Heart left ventricle (tissue), 16 donors: ENCODE results near the gene VEGFB. TPM values are rescaled to one million over a fixed set of nuclear protein-coding genes. Genes with fewer than 3 reads are reported as not detected.

ENCODE experiments used
- ATAC-seq, 4 donors: fragments of 200-7000 bp; cut with Tn5 transposase; one replicate each; pipeline ENCODE4 v1.9.1; 2020 to 2022; ENCODE audit warnings: moderate library complexity in 4 of 4, mild to moderate bottlenecking in 3 of 4, moderate number of reproducible peaks in 1 of 4
- DNase-seq, 5 donors: peaks; one replicate each; pipeline ENCODE4 v3.0.0-alpha.2; 2020
- H3K27ac ChIP-seq, 12 donors: fragments of 200-600 bp; sonication (generic) in 4 of 12; one replicate each; pipeline versions ENCODE4 v1.5.0 to v1.8.0; 2016 to 2022; ENCODE audit warnings: mild to moderate bottlenecking in 2 of 12
- H3K27me3 ChIP-seq, 9 donors: fragments of 200-600 bp; sonication (generic) in 2 of 9; one replicate each; pipeline versions ENCODE4 v1.5.1 to v1.8.0; 2016 to 2022; ENCODE audit warnings: mild to moderate bottlenecking in 3 of 9
- H3K36me3 ChIP-seq, 9 donors: fragments of 200-600 bp; sonication (generic) in 2 of 9; one replicate each; pipeline versions ENCODE4 v1.5.0 to v1.8.0; 2018 to 2022; ENCODE audit warnings: mild to moderate bottlenecking in 2 of 9
- H3K4me1 ChIP-seq, 12 donors: fragments of 200-600 bp; sonication (generic) in 4 of 12; one replicate each; pipeline versions ENCODE4 v1.5.0 to v1.8.0; 2016 to 2022; ENCODE audit warnings: mild to moderate bottlenecking in 3 of 12
- H3K4me3 ChIP-seq, 12 donors: fragments of 200-600 bp; sonication (generic) in 4 of 12; one replicate each; pipeline versions ENCODE4 v1.5.0 to v1.8.0; 2017 to 2022; ENCODE audit warnings: mild to moderate bottlenecking in 9 of 12, moderate library complexity in 4 of 12
- H3K9me3 ChIP-seq, 12 donors: fragments of 200-600 bp; sonication (generic) in 4 of 12; one replicate each; pipeline versions ENCODE4 v1.5.0 to v1.8.0; 2016 to 2022; ENCODE audit warnings: mild to moderate bottlenecking in 1 of 12
- POLR2A ChIP-seq, 2 donors: fragments of 450-650 bp; IDR thresholded peaks; one replicate each; pipeline ENCODE4 v1.6.1; 2017; ENCODE audit warnings: antibody characterized with exemption in 2 of 2, mild to moderate bottlenecking in 2 of 2, moderate library complexity in 2 of 2
- WGBS, 4 donors: extraction: QIAGEN DNeasy Blood & Tissue Kit in 2 of 4; methylation state at CpG; one replicate each; pipeline versions ENCODE4 v1.1.5 to v1.1.7; 2013 to 2018; 5-methylcytosine and 5-hydroxymethylcytosine counted together
- intact Hi-C, 10 donors: fragments of 100-400 bp; cut with DNase I; formaldehyde crosslinking; loops; one replicate each; pipeline versions ENCODE4 v1.11.1 to v1.14.2; 2022
- polyA plus RNA-seq, 2 donors: library from polyadenylated mRNA; stranded (reverse); fragments of 200-250 nt; gene quantifications; one replicate each; pipeline ENCODE4 v1.2.3, GENCODE V29; 2013
- total RNA-seq, 9 donors: library from RNA; depleted of rRNA in 2 of 9; stranded (reverse); fragments of >200 nt in 2 of 9; fragmentation: NEBNext Ultra II Directional in 3 of 9; extraction: Animal tissue kit (Norgen Biotek cat#: 25700) in 3 of 9; gene quantifications; one replicate each; pipeline versions ENCODE4 v1.1.0 to v1.2.4, GENCODE V29; 2016 to 2023
- TF ChIP-seq, protein P1 (sequence below), 12 donors: fragments of 200-600 bp; sonication (generic) in 4 of 12; IDR thresholded peaks; one replicate each; pipeline versions ENCODE4 v1.5.0 to v1.8.0; 2018 to 2022; ENCODE audit warnings: antibody characterized with exemption in 12 of 12, mild to moderate bottlenecking in 5 of 12
- donor health status: ischemic (EF 13 %, LVEDD 7.1; RV severe dilation, severe dysfunction).
- donor health status: healthy with polysubstance abuse.
- donor health status: DM: no; HTN: yes; CAD: no.
- donor health status: DM: no; HTN: no; CAD: no.
- donor health status: ischemic (EF 25% LVEDD 6.9; RV normal size, moderate dysfunction).
- donor health status: ischemic (EF 25% LVEDD 5.7; RV mildly dilated, moderate dysfunction).
- donor health status: healthy.
- donor health status: DM: yes; HTN: yes; CAD: no.
- donor health status: ischemic (EF 35%, LVEDD 5.7; RV mildly dilated, moderate dysfunction).
- donor health status: nonischemic (EF 11% LVEDD 7.7; RV severe dilation, severe dysfunction).
- donor health status: DM: yes; HTN: yes; CAD: no.
- donor health status: PGD.
- donor health status: ischemic (EF 29% LVEDD 5.4; RV normal size, mild dysfunction).
- donor health status: nonischemic (EF 23%, LVEDD 6.1; RV moderate dilation, normal function).

Gene VEGFB
- total and polyA plus RNA-seq, 11 donors, result 127 to 332 (median 241) TPM

DNA sequence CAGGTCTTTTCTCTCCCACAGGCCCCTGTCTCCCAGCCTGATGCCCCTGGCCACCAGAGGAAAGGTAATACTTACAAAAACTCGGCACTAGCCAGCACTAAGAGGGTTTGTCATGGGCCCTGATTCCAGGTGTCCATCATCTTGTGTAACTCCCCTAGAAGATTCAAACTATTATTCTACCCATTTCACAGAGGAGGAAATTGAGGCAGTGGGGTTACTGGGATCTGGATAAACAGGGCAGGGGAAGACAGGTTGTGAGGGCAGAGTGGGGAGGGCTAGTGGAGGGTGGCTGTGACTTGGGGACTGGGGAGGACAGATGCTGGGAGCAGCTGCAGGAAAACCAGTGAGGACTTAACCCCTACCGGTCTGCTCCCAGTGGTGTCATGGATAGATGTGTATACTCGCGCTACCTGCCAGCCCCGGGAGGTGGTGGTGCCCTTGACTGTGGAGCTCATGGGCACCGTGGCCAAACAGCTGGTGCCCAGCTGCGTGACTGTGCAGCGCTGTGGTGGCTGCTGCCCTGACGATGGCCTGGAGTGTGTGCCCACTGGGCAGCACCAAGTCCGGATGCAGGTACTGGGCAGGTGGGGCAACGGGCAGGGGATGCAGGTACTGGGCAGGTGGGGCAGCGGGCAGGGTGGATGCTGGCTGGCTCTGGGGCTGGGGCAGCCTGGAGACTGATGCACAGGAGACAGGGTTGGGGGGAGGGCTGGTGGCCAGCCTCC is 1.2 kb downstream of the VEGFB start:
- H3K4me1 ChIP-seq, result peaks cover 0 to 72% (median 34%) of the 10 kb centered on the region in 12 donors
- DNase-seq (peak in 1 of 5 donors; percentile 10), ATAC-seq (no peak)
- H3K36me3 ChIP-seq, result peaks cover 0 to 25% (median 18%) of the 10 kb centered on the region in 9 donors
- intact Hi-C loops, result no loop called here
- H3K27ac ChIP-seq, result peak overlapping the region in 11 of 12 donors; percentile 85 to 96 (median 93)
- 77 to 81% (median 80%) methylated on average over 8 to 12 of the region's 12 CpGs for WGBS, 4 donors
- no peak for TF ChIP-seq POLR2A (IDR thresholded peaks at IDR 0.05)
- TF ChIP-seq, protein P1, sequence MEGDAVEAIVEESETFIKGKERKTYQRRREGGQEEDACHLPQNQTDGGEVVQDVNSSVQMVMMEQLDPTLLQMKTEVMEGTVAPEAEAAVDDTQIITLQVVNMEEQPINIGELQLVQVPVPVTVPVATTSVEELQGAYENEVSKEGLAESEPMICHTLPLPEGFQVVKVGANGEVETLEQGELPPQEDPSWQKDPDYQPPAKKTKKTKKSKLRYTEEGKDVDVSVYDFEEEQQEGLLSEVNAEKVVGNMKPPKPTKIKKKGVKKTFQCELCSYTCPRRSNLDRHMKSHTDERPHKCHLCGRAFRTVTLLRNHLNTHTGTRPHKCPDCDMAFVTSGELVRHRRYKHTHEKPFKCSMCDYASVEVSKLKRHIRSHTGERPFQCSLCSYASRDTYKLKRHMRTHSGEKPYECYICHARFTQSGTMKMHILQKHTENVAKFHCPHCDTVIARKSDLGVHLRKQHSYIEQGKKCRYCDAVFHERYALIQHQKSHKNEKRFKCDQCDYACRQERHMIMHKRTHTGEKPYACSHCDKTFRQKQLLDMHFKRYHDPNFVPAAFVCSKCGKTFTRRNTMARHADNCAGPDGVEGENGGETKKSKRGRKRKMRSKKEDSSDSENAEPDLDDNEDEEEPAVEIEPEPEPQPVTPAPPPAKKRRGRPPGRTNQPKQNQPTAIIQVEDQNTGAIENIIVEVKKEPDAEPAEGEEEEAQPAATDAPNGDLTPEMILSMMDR (IDR thresholded peaks at IDR 0.05), result no peak
- H3K27me3 ChIP-seq, result no peaks in the 10 kb centered on the region
- no peaks in the 10 kb centered on the region for H3K9me3 ChIP-seq
- peak overlapping the region; percentile 71 to 93 (median 81) for H3K4me3 ChIP-seq

DNA sequence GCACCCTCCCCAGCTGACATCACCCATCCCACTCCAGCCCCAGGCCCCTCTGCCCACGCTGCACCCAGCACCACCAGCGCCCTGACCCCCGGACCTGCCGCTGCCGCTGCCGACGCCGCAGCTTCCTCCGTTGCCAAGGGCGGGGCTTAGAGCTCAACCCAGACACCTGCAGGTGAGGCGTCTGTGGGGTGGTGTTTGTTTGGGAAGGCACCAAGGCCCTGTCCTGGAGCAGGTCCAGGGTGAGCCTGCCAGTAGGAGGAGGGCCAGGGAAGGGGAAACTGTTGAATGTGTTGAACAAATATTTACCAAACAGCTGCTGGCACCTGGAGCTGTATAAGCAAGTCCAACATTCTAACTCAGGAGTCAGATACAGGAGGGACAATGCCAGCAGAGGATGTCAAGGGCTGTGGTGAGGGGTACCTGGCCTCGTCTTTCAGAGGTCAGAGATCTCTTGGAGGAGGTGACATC is 3.1 kb downstream of the VEGFB start:
- DNase-seq, result peak in 2 of 5 donors; percentile 22 to 63
- peaks cover 0 to 64% (median 31%) of the 10 kb centered on the region in 12 donors for H3K4me1 ChIP-seq
- intact Hi-C loops, result no loop called here
- H3K27me3 ChIP-seq, result no peaks in the 10 kb centered on the region
- H3K36me3 ChIP-seq, result peaks cover 0 to 25% (median 18%) of the 10 kb centered on the region in 9 donors
- TF ChIP-seq, protein P1 (IDR thresholded peaks at IDR 0.05), result no peak
- no peak for TF ChIP-seq POLR2A (IDR thresholded peaks at IDR 0.05)
- no peaks in the 10 kb centered on the region for H3K9me3 ChIP-seq
- H3K27ac ChIP-seq, result peak overlapping the region in 5 of 12 donors; percentile 2 to 99 (median 25)
- no peak overlapping the region for H3K4me3 ChIP-seq
- 69 to 87% (median 73%) methylated on average over 12 of the region's 12 CpGs for WGBS, 4 donors
- no peak for ATAC-seq

DNA sequence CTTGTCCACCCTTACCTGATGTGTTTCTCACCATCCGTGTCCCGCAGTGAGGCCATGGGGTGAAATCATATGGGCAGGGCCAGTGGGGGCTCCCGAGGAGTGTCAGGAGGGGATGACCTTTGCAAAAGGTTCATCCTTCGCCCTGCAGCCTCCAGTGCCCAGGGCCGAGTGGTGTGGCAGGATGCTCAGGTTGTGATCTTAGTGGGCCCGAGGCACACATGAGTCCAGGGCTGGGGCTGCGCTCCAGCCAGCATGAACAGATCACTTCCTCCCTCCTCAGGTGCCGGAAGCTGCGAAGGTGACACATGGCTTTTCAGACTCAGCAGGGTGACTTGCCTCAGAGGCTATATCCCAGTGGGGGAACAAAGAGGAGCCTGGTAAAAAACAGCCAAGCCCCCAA is 3.7 kb downstream of the VEGFB start:
- DNase-seq (peak in 1 of 5 donors; percentile 37), ATAC-seq (no peak)
- Histone ChIP-seq H3K9me3 (no peaks in the 10 kb centered on the region), H3K4me1 (peaks cover 0 to 70% (median 35%) of the 10 kb centered on the region in 12 donors), H3K27me3 (no peaks in the 10 kb centered on the region), H3K4me3 (no peak overlapping the region), H3K27ac (peak overlapping the region in 4 of 12 donors; percentile 5 to 99 (median 38)), H3K36me3 (peaks cover 0 to 26% (median 18%) of the 10 kb centered on the region in 9 donors)
- TF ChIP-seq, protein P1 (IDR thresholded peaks at IDR 0.05), result no peak
- TF ChIP-seq POLR2A (IDR thresholded peaks at IDR 0.05), result no peak
- intact Hi-C loops, result no loop called here
- 82 to 93% (median 92%) methylated on average over 6 to 9 of the region's 9 CpGs for WGBS, 4 donors

DNA sequence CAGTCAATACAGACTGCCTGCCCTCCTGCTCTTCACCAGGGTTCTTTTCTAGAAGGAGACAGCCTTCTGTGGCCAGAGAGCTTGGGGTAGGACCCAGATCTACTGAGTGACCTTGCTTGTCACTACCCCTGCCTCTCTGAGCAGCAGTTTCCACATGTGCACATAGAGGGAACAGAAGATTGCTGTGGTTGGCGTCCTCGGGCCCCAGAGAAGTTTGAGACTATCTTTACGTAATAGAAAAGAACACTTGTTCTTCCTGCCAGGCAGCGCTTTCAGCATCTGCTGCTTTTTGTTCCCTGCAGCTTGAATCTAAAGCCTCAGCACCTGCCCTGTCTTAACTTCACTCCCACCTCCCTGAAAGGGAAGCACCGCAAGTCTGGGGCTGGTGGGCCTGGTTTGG is 4.6 kb downstream of the VEGFB start:
- ATAC-seq (no peak), DNase-seq (peak in 1 of 5 donors; percentile 46)
- peaks cover 0 to 68% (median 35%) of the 10 kb centered on the region in 12 donors for H3K4me1 ChIP-seq
- no peak for TF ChIP-seq POLR2A (IDR thresholded peaks at IDR 0.05)
- H3K9me3 ChIP-seq, result no peaks in the 10 kb centered on the region
- peak overlapping the region in 7 of 12 donors; percentile 18 to 100 (median 99) for H3K27ac ChIP-seq
- H3K27me3 ChIP-seq, result no peaks in the 10 kb centered on the region
- peaks cover 0 to 36% (median 27%) of the 10 kb centered on the region in 9 donors for H3K36me3 ChIP-seq
- intact Hi-C loops, result no loop called here
- 82 to 89% (median 86%) methylated on average over 5 of the region's 5 CpGs for WGBS, 4 donors
- no peak overlapping the region for H3K4me3 ChIP-seq
